K562 (cell line): ENCODE data around the gene FIBP. TPM values are rescaled to one million over a fixed set of nuclear protein-coding genes. Genes with fewer than 3 reads are reported as not detected.
A peak's percentile ranks its signal among the peaks of the same experiment; 100 is the strongest.

Source experiments
- DPF2 ChIP-seq: fragments of 450-650 bp; IDR thresholded peaks from 2 replicates; pipeline ENCODE4 v1.6.1; 2016
- ETS2 ChIP-seq: IDR thresholded peaks from 2 replicates; pipeline ENCODE4 v1.6.1; 2016; ENCODE audit warnings: borderline replicate concordance, missing genetic modification characterization, mild to moderate bottlenecking, moderate library complexity, missing compliant biosample characterization; ENCODE audit not compliant: poor library complexity, severe bottlenecking
- FOXK2 ChIP-seq, 2 experiments: fragments of 450-650 bp; IDR thresholded peaks in 1 of 2; conservative IDR thresholded peaks in 1 of 2; 2 replicates each; pipeline ENCODE4 v1.6.1; 2016; ENCODE audit warnings: low read depth in 2 of 2, mild to moderate bottlenecking in 1 of 2
- GTF2F1 ChIP-seq: IDR thresholded peaks from 2 replicates; pipeline ENCODE4 v1.6.1; 2011; ENCODE audit warnings: low read depth, low read length, improper control_type of control experiment
- HMBOX1 ChIP-seq: sonication (generic); IDR thresholded peaks from 2 replicates; pipeline ENCODE4 v1.6.1; 2016
- MCM3 ChIP-seq: fragments of 450-650 bp; IDR thresholded peaks from 2 replicates; pipeline ENCODE4 v1.6.1; 2016
- MEF2D ChIP-seq: conservative IDR thresholded peaks from 2 replicates; pipeline ENCODE4 v1.6.1; 2016; ENCODE audit warnings: low read depth, missing genetic modification characterization, missing compliant biosample characterization
- NCOA6 ChIP-seq: fragments of 450-650 bp; IDR thresholded peaks from 2 replicates; pipeline ENCODE4 v1.6.1; 2017; ENCODE audit warnings: mild to moderate bottlenecking
- NR3C1 ChIP-seq: sonication (generic); formaldehyde crosslinking; IDR thresholded peaks from 2 replicates; pipeline ENCODE4 v1.8.1; 2022; ENCODE audit warnings: missing genetic modification reagents
- PHF8 ChIP-seq: fragments of 200-600 bp; sonication (generic); IDR thresholded peaks from 2 replicates; pipeline ENCODE4 v1.6.1; 2012; ENCODE audit warnings: mixed run types, mild to moderate bottlenecking, inconsistent platforms, low read length, moderate library complexity, borderline replicate concordance
- PURB ChIP-seq: sonication (generic); formaldehyde crosslinking; IDR thresholded peaks from 2 replicates; pipeline ENCODE4 v1.9.0; 2021; ENCODE audit warnings: low read depth, mild to moderate bottlenecking, missing genetic modification reagents
- SAFB2 ChIP-seq: fragments of 200-400 bp; formaldehyde crosslinking; IDR thresholded peaks from 2 replicates; pipeline ENCODE4 v1.6.1; 2018; ENCODE audit warnings: borderline replicate concordance, low read length, low read depth, moderate library complexity; ENCODE audit not compliant: severe bottlenecking
- SMARCE1 ChIP-seq: fragments of 450-650 bp; IDR thresholded peaks from 2 replicates; pipeline ENCODE4 v1.7.1; 2016; ENCODE audit warnings: mild to moderate bottlenecking
- TARDBP ChIP-seq: fragments of 450-650 bp; IDR thresholded peaks from 2 replicates; pipeline ENCODE4 v1.6.1; 2016
- ZFP36 ChIP-seq: fragments of 150-350 bp; IDR thresholded peaks from 2 replicates; pipeline ENCODE4 v1.6.1; 2018; ENCODE audit warnings: low read length, low read depth; ENCODE audit not compliant: partially characterized antibody
- ZNF121 ChIP-seq: sonication (generic); formaldehyde crosslinking; conservative IDR thresholded peaks from 2 replicates; pipeline ENCODE4 v1.8.0; 2022; ENCODE audit warnings: missing genetic modification reagents
- ZNF133 ChIP-seq: fragments of 250-450 bp; sonication (Bioruptor Pico); IDR thresholded peaks from 2 replicates; pipeline ENCODE4 v1.4.0; 2020; ENCODE audit warnings: mild to moderate bottlenecking
- polyA plus RNA-seq, 8 experiments: library from polyadenylated mRNA; depleted of rRNA in 4 of 8; stranded (reverse) in 5 of 8; unstranded in 3 of 8; fragments of >200 nt; fragmentation: Nextera tagmentation in 2 of 8; fragmentation: Illumina TruSeq in 1 of 8; extraction: Ambion mirVana in 2 of 8; extraction: Trizol in 1 of 8; gene quantifications; 2 replicates each; pipeline versions ENCODE4 v1.2.1 to v1.2.3, GENCODE V29; 2011 to 2014; ENCODE audit warnings: inconsistent platforms in 1 of 8, missing spikeins in 1 of 8
- total RNA-seq, 7 experiments: library from RNA; depleted of rRNA in 6 of 7; stranded (reverse); fragments of >200 nt in 6 of 7; fragmentation: Illumina TruSeq in 2 of 7; extraction: Trizol in 2 of 7; gene quantifications; 2 replicates each; pipeline versions ENCODE4 v1.2.1 to v1.2.3, GENCODE V29; 2011 to 2021; ENCODE audit warnings: low replicate concordance in 1 of 7
- TF ChIP-seq, protein P1 (sequence below): fragments of 250-450 bp; sonication (Bioruptor Pico); IDR thresholded peaks from 2 replicates; pipeline ENCODE4 v1.5.0; 2020; ENCODE audit warnings: mild to moderate bottlenecking, borderline replicate concordance
- TF ChIP-seq, protein P2 (sequence below): fragments of 450-650 bp; formaldehyde crosslinking; IDR thresholded peaks from 2 replicates; pipeline ENCODE4 v1.4.0; 2022; ENCODE audit warnings: missing genetic modification characterization
- TF ChIP-seq, protein P3 (sequence below), 3 experiments: fragments of 200-800 bp in 1 of 3; fragments of 250-450 bp in 1 of 3; fragments of 450-650 bp in 1 of 3; sonication (Bioruptor Pico) in 1 of 3; sonication (Bioruptor generic) in 1 of 3; formaldehyde crosslinking in 1 of 3; IDR thresholded peaks; 2 replicates each; pipeline versions ENCODE4 v1.6.1 to v1.8.0; 2016 to 2022; ENCODE audit warnings: mild to moderate bottlenecking in 2 of 3, missing genetic modification characterization in 2 of 3, missing compliant biosample characterization in 1 of 3, moderate library complexity in 1 of 3

FIBP gene
- total and polyA plus RNA-seq, 9 of the 15 experiments (the other 6 are each of a cell fraction or from before 2014, with no cell fraction given): 41.2 to 79.2 (median 48.6) TPM

GRCh38 chr11:65890324-65891218, 2.3 kb upstream of the FIBP start, which contains the start of gene CCDC85B (continued):
- TF ChIP-seq, protein P1, sequence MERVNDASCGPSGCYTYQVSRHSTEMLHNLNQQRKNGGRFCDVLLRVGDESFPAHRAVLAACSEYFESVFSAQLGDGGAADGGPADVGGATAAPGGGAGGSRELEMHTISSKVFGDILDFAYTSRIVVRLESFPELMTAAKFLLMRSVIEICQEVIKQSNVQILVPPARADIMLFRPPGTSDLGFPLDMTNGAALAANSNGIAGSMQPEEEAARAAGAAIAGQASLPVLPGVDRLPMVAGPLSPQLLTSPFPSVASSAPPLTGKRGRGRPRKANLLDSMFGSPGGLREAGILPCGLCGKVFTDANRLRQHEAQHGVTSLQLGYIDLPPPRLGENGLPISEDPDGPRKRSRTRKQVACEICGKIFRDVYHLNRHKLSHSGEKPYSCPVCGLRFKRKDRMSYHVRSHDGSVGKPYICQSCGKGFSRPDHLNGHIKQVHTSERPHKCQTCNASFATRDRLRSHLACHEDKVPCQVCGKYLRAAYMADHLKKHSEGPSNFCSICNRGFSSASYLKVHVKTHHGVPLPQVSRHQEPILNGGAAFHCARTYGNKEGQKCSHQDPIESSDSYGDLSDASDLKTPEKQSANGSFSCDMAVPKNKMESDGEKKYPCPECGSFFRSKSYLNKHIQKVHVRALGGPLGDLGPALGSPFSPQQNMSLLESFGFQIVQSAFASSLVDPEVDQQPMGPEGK (CRISPR knock-in tag): no peak
- no peak for TF ChIP-seq MCM3
- peak; percentile 67; the same call in 1 of the 2 replicates for TF ChIP-seq NR3C1
- TF ChIP-seq MEF2D (tag): no peak
- TF ChIP-seq DPF2: 0 out of 2 replicates have a peak, but pooled peaks have one; percentile 12
- TF ChIP-seq TARDBP: no peak
- TF ChIP-seq HMBOX1: no peak
- TF ChIP-seq ZNF121 (CRISPR knock-in tag): 0 out of 2 replicates have a peak, but pooled peaks have one; percentile 11
- TF ChIP-seq FOXK2 (conservative IDR thresholded peaks at IDR 0.05 in 1 of 2, IDR thresholded peaks at IDR 0.05 in 1 of 2; ENCODE audit: low read depth in 2 of 2): no peak
- TF ChIP-seq ZFP36: no peak
- TF ChIP-seq ETS2 (tag): no peak
- TF ChIP-seq NCOA6: no peak
- TF ChIP-seq SAFB2: no peak
- TF ChIP-seq, protein P2, sequence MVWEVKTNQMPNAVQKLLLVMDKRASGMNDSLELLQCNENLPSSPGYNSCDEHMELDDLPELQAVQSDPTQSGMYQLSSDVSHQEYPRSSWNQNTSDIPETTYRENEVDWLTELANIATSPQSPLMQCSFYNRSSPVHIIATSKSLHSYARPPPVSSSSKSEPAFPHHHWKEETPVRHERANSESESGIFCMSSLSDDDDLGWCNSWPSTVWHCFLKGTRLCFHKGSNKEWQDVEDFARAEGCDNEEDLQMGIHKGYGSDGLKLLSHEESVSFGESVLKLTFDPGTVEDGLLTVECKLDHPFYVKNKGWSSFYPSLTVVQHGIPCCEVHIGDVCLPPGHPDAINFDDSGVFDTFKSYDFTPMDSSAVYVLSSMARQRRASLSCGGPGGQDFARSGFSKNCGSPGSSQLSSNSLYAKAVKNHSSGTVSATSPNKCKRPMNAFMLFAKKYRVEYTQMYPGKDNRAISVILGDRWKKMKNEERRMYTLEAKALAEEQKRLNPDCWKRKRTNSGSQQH (CRISPR knock-in tag): peak; percentile 64; the same call in 1 of the 2 replicates
- no peak for TF ChIP-seq GTF2F1
- TF ChIP-seq, protein P3, sequence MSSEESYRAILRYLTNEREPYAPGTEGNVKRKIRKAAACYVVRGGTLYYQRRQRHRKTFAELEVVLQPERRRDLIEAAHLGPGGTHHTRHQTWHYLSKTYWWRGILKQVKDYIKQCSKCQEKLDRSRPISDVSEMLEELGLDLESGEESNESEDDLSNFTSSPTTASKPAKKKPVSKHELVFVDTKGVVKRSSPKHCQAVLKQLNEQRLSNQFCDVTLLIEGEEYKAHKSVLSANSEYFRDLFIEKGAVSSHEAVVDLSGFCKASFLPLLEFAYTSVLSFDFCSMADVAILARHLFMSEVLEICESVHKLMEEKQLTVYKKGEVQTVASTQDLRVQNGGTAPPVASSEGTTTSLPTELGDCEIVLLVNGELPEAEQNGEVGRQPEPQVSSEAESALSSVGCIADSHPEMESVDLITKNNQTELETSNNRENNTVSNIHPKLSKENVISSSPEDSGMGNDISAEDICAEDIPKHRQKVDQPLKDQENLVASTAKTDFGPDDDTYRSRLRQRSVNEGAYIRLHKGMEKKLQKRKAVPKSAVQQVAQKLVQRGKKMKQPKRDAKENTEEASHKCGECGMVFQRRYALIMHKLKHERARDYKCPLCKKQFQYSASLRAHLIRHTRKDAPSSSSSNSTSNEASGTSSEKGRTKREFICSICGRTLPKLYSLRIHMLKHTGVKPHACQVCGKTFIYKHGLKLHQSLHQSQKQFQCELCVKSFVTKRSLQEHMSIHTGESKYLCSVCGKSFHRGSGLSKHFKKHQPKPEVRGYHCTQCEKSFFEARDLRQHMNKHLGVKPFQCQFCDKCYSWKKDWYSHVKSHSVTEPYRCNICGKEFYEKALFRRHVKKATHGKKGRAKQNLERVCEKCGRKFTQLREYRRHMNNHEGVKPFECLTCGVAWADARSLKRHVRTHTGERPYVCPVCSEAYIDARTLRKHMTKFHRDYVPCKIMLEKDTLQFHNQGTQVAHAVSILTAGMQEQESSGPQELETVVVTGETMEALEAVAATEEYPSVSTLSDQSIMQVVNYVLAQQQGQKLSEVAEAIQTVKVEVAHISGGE (CRISPR knock-in tag; IDR thresholded peaks at IDR 0.05): peak in 2 of 3 experiments; percentile 41 to 43; a peak in 1 of 6 replicates
- no peak for TF ChIP-seq SMARCE1
- no peak for TF ChIP-seq ZNF133 (CRISPR knock-in tag)
- TF ChIP-seq PURB (CRISPR knock-in tag): no peak
- peak; percentile 90; the same call in 1 of the 2 replicates for TF ChIP-seq PHF8
